ENCODE results near the gene LAMA2. TPM values are rescaled to one million over a fixed set of nuclear protein-coding genes. Genes with fewer than 3 reads are reported as not detected.

The LAMA2 gene
- total RNA-seq, 1 experiment from 2014 or later = 4.2 TPM

- Mint-ChIP-seq H3K27me3 (ENCODE audit: low read depth) (no peaks in the 10 kb centered on the region), H3K4me3 (no peak overlapping the region), H3K4me1 (no peaks in the 10 kb centered on the region), H3K36me3 (ENCODE audit: insufficient read depth in 1 of 3, low read depth in 3 of 3) (no peaks in the 10 kb centered on the region; a peak in 1 of 7 replicates), H3K27ac (no peak overlapping the region), H3K9me3 (no peaks in the 10 kb centered on the region)
- TF ChIP-seq CTCF (conservative IDR thresholded peaks at IDR 0.05) = no peak
- H3K14ac ChIP-seq (ENCODE audit: insufficient read depth, low read length) = no peak overlapping the region
- H2BK120ac ChIP-seq (ENCODE audit: low read depth, low read length, poor library complexity, severe bottlenecking) = no peak overlapping the region
- H4K5ac ChIP-seq (ENCODE audit: insufficient read length, low read depth, low read length) = no peak overlapping the region
- H3K4me2 ChIP-seq (ENCODE audit: insufficient read depth, insufficient read length, low read length) = no peak overlapping the region
- no peak overlapping the region for H3K23ac ChIP-seq (ENCODE audit: insufficient read length, low read depth, low read length)
- no peaks in the 10 kb centered on the region for H3K4me1 ChIP-seq (ENCODE audit: insufficient read depth, low read length)
- no peak overlapping the region for H3K56ac ChIP-seq (ENCODE audit: insufficient read length, low read depth, low read length)
- no peaks in the 10 kb centered on the region for H4K20me1 ChIP-seq (ENCODE audit: control insufficient read depth, insufficient read depth, insufficient read length)
- no peak overlapping the region for H3K18ac ChIP-seq (ENCODE audit: insufficient read length, low read depth, low read length)
- no peak overlapping the region for H4K8ac ChIP-seq (replicated peaks; ENCODE audit: insufficient read length, low read depth, low read length)
- H2BK12ac ChIP-seq (ENCODE audit: insufficient read length, low read depth, low read length) = no peak overlapping the region
- H2AK5ac ChIP-seq (ENCODE audit: insufficient read length, low read length) = no peak overlapping the region
- H3T11ph ChIP-seq (ENCODE audit: low read length) = no peak overlapping the region
- H4K91ac ChIP-seq (ENCODE audit: insufficient read length, low read depth, low read length) = no peak overlapping the region
- WGBS (ENCODE audit: extremely low coverage, insufficient read length, low lambda C conversion rate) = no CpG with 5 or more reads among the region's 2 CpGs
- H3K9ac ChIP-seq (ENCODE audit: extremely low read depth, insufficient read length, low read length) = no peak overlapping the region
- no peaks in the 10 kb centered on the region for H3K23me2 ChIP-seq (ENCODE audit: insufficient read length, low read depth, low read length, poor library complexity, severe bottlenecking)
- no peak overlapping the region for H3K27ac ChIP-seq (ENCODE audit: insufficient read length, low read depth, low read length)
- H3K27me3 ChIP-seq (ENCODE audit: insufficient read depth, low read length) = no peaks in the 10 kb centered on the region
- no peaks in the 10 kb centered on the region for H3K79me2 ChIP-seq (ENCODE audit: insufficient read depth, low read length)
- no peak overlapping the region for H2AFZ ChIP-seq (ENCODE audit: low read length)
- H2BK20ac ChIP-seq (ENCODE audit: low read depth, low read length, poor library complexity, severe bottlenecking) = no peak overlapping the region
- H3K9me3 ChIP-seq (ENCODE audit: control insufficient read depth, low read depth, low read length) = no peaks in the 10 kb centered on the region
- H2BK15ac ChIP-seq (ENCODE audit: low read depth, low read length) = no peak overlapping the region
- H3K4ac ChIP-seq (ENCODE audit: low read depth, low read length) = no peak overlapping the region
- no peak for DNase-seq
- no peaks in the 10 kb centered on the region for H3K79me1 ChIP-seq (ENCODE audit: insufficient read depth, low read depth, low read length, poor library complexity, severe bottlenecking)
- no peak overlapping the region for H2BK5ac ChIP-seq (ENCODE audit: insufficient read length, low read length)
Observed at GRCh38 chr6:128918886-128919285, 35.9 kb downstream of the LAMA2 start.
